K562 (cell line): ENCODE data around the gene GPD1L. TPM values are rescaled to one million over a fixed set of nuclear protein-coding genes. Genes with fewer than 3 reads are reported as not detected.

Source experiments
- ATAC-seq: fragments of 200-7000 bp; cut with Tn5 transposase; 3 replicates; pipeline ENCODE4 v1.9.1; 2020; ENCODE audit warnings: moderate library complexity
- BruUV-seq: library from RNA; stranded (reverse); fragments of 400-500 nt; replicated peaks from 2 replicates; lab custom pipeline; 2021; lab: Mats Ljungman, UMichigan
- CTCF ChIA-PET: fragments of 300-600 bp; formaldehyde crosslinking; extraction: SDS; loops from one replicate; lab custom pipeline; 2021; ENCODE audit warnings: low intra/inter-chr PET ratio; lab: Yijun Ruan, JAX
- POLR2A ChIA-PET: fragments of 300-600, 350-650 bp; sonication (Branson Sonifier 250); formaldehyde crosslinking; extraction: SDS; loops from one replicate; lab custom pipeline; 2021; ENCODE audit warnings: antibody characterized with exemption, inconsistent platforms; lab: Yijun Ruan, JAX
- DNase-seq, 4 experiments: peaks; one replicate each; pipeline versions ENCODE4 v3.0.0 to v3.0.0-alpha.2; 2011 to 2018; ENCODE audit warnings: low spot score in 3 of 4, mixed read lengths in 3 of 4; ENCODE audit errors: extremely low read depth in 1 of 4
- FAIRE-seq: peaks from 2 replicates; lab custom pipeline; 2011; peaks lifted over from hg19 to GRCh38; lab: Jason Lieb, UNC
- H2AFZ ChIP-seq: 2 replicates; pipeline ENCODE4 v1.6.0; 2011; ENCODE audit warnings: low read depth, low read length, control low read depth, inconsistent platforms
- H3K27ac ChIP-seq: fragments of 200-600 bp; 3 replicates; pipeline ENCODE4 v1.8.0; 2011; ENCODE audit warnings: low read depth, mild to moderate bottlenecking, control low read depth, inconsistent platforms, low read length, moderate library complexity, mixed read lengths; ENCODE audit errors: extremely low read depth
- H3K27me3 ChIP-seq, 2 experiments: fragments of 300-600 bp in 1 of 2; 2 replicates in 1 of 2; 3 replicates in 1 of 2; pipeline versions ENCODE4 v1.6.0 to v1.8.0; 2011; ENCODE audit warnings: inconsistent platforms in 2 of 2, low read length in 2 of 2, mild to moderate bottlenecking in 1 of 2, mixed read lengths in 1 of 2, moderate library complexity in 1 of 2; ENCODE audit not compliant: control insufficient read depth in 2 of 2, insufficient read depth in 2 of 2
- H3K36me3 ChIP-seq: fragments of 300-600 bp; 3 replicates; pipeline ENCODE4 v1.8.0; 2011; ENCODE audit warnings: mild to moderate bottlenecking, low read length, inconsistent platforms; ENCODE audit not compliant: control insufficient read depth, insufficient read depth
- H3K4me1 ChIP-seq, 2 experiments: fragments of 200-600 bp in 1 of 2; replicated peaks in 1 of 2; 2 replicates in 1 of 2; 3 replicates in 1 of 2; pipeline versions ENCODE4 v1.5.1 to v1.8.0; 2011; ENCODE audit warnings: inconsistent platforms in 2 of 2, low read length in 2 of 2, mild to moderate bottlenecking in 1 of 2, mixed read lengths in 1 of 2, moderate library complexity in 1 of 2; ENCODE audit not compliant: control insufficient read depth in 2 of 2, insufficient read depth in 2 of 2
- H3K4me2 ChIP-seq: 2 replicates; pipeline ENCODE4 v1.6.1; 2011; ENCODE audit warnings: low read length, control low read depth, inconsistent platforms, mixed read lengths; ENCODE audit not compliant: insufficient read depth
- H3K4me3 ChIP-seq: fragments of 200-600 bp; sonication (generic), shearing (Covaris generic); 2 replicates; pipeline ENCODE4 v1.5.1; 2016; ENCODE audit warnings: control low read depth, inconsistent platforms
- H3K79me2 ChIP-seq: fragments of 200-600 bp; 3 replicates; pipeline ENCODE4 v1.8.0; 2011; ENCODE audit warnings: low read length, inconsistent platforms; ENCODE audit not compliant: control insufficient read depth, insufficient read depth
- H3K9ac ChIP-seq, 2 experiments: 2 replicates each; pipeline versions ENCODE4 v1.6.0 to v1.6.1; 2011; ENCODE audit warnings: low read depth in 2 of 2, low read length in 2 of 2, control low read depth in 1 of 2, inconsistent platforms in 1 of 2, mild to moderate bottlenecking in 1 of 2, mixed read lengths in 1 of 2; ENCODE audit not compliant: insufficient read depth in 1 of 2
- H3K9me1 ChIP-seq: one replicate; pipeline ENCODE4 v1.6.0; 2011; ENCODE audit warnings: inconsistent platforms, mild to moderate bottlenecking, low read length, moderate library complexity; ENCODE audit not compliant: control insufficient read depth, insufficient read depth
- H3K9me3 ChIP-seq: replicated peaks from 2 replicates; pipeline ENCODE4 v1.5.1; 2011; ENCODE audit warnings: low read depth, low read length, inconsistent platforms; ENCODE audit not compliant: control insufficient read depth, insufficient read depth
- H4K20me1 ChIP-seq: replicated peaks from 2 replicates; pipeline ENCODE4 v1.6.1; 2011; ENCODE audit warnings: low read length, inconsistent platforms, mixed read lengths; ENCODE audit not compliant: control insufficient read depth, insufficient read depth
- DACH1 ChIP-seq: fragments of 450-650 bp; IDR thresholded peaks from 2 replicates; pipeline ENCODE4 v1.6.1; 2018; ENCODE audit not compliant: partially characterized antibody
- NFRKB ChIP-seq: fragments of 450-650 bp; IDR thresholded peaks from 2 replicates; pipeline ENCODE4 v1.6.1; 2016; ENCODE audit warnings: low read depth
- RBM15 ChIP-seq: fragments of 200-400 bp; formaldehyde crosslinking; IDR thresholded peaks from 2 replicates; pipeline ENCODE4 v1.6.1; 2018; ENCODE audit warnings: mild to moderate bottlenecking, low read length, moderate library complexity; ENCODE audit not compliant: insufficient read depth
- RERE ChIP-seq: sonication (generic); formaldehyde crosslinking; IDR thresholded peaks from 2 replicates; pipeline ENCODE4 v1.8.0; 2023; ENCODE audit warnings: missing genetic modification reagents, mild to moderate bottlenecking, borderline replicate concordance
- SAFB2 ChIP-seq: fragments of 200-400 bp; formaldehyde crosslinking; IDR thresholded peaks from 2 replicates; pipeline ENCODE4 v1.6.1; 2018; ENCODE audit warnings: borderline replicate concordance, low read length, low read depth, moderate library complexity; ENCODE audit not compliant: severe bottlenecking
- SNRNP70 ChIP-seq: fragments of 200-400 bp; formaldehyde crosslinking; optimal IDR thresholded peaks from 2 replicates; pipeline ENCODE3; 2017; ENCODE audit warnings: low read depth, low read length
- ZBTB49 ChIP-seq: sonication (generic); formaldehyde crosslinking; IDR thresholded peaks from 2 replicates; pipeline ENCODE4 v1.8.0; 2022; ENCODE audit warnings: missing genetic modification reagents, mild to moderate bottlenecking, borderline replicate concordance
- ZC3H4 ChIP-seq: sonication (generic); formaldehyde crosslinking; IDR thresholded peaks from 2 replicates; pipeline ENCODE4 v1.9.0; 2021; ENCODE audit warnings: missing genetic modification reagents, borderline replicate concordance
- ZNF311 ChIP-seq: fragments of 250-450 bp; sonication (Bioruptor Pico); IDR thresholded peaks from 2 replicates; pipeline ENCODE4 v1.4.0; 2020; ENCODE audit warnings: mild to moderate bottlenecking, moderate library complexity
- ZNF445 ChIP-seq: fragments of 250-450 bp; sonication (Bioruptor Pico); IDR thresholded peaks from 2 replicates; pipeline ENCODE4 v1.4.0; 2020; ENCODE audit warnings: low read depth, mild to moderate bottlenecking, moderate library complexity
- ZNF699 ChIP-seq: fragments of 250-450 bp; sonication (Bioruptor Pico); IDR thresholded peaks from 2 replicates; pipeline ENCODE4 v1.8.0; 2021; ENCODE audit warnings: mild to moderate bottlenecking, moderate library complexity; ENCODE audit not compliant: insufficient replicate concordance
- WGBS: fragments of 100-300 bp; shearing (Covaris generic); methylation state at CpG from one replicate; pipeline ENCODE4 v1.1.6; 2016; ENCODE audit warnings: low coverage, mixed read lengths; ENCODE audit not compliant: insufficient coverage; ENCODE audit errors: missing lambda C conversion rate; 5-methylcytosine and 5-hydroxymethylcytosine counted together
- in situ Hi-C: fragments of 300-500 bp; cut with MboI; formaldehyde crosslinking; loops from 4 replicates; pipeline ENCODE4 v1.15.0; 2018; ENCODE audit warnings: inconsistent platforms, mixed read lengths
- intact Hi-C: fragments of 100-400 bp; cut with micrococcal nuclease; formaldehyde crosslinking; loops from 2 replicates; pipeline ENCODE4 v1.14.2; 2022
- polyA plus RNA-seq, 8 experiments: library from polyadenylated mRNA; depleted of rRNA in 4 of 8; stranded (reverse) in 5 of 8; unstranded in 3 of 8; fragments of >200 nt; fragmentation: Nextera tagmentation in 2 of 8; fragmentation: Illumina TruSeq in 1 of 8; extraction: Ambion mirVana in 2 of 8; extraction: Trizol in 1 of 8; gene quantifications; 2 replicates each; pipeline versions ENCODE4 v1.2.1 to v1.2.3, GENCODE V29; 2011 to 2014; ENCODE audit warnings: inconsistent platforms in 1 of 8, missing spikeins in 1 of 8
- total RNA-seq, 7 experiments: library from RNA; depleted of rRNA in 6 of 7; stranded (reverse); fragments of >200 nt in 6 of 7; fragmentation: Illumina TruSeq in 2 of 7; extraction: Trizol in 2 of 7; gene quantifications; 2 replicates each; pipeline versions ENCODE4 v1.2.1 to v1.2.3, GENCODE V29; 2011 to 2021; ENCODE audit warnings: low replicate concordance in 1 of 7

Gene GPD1L
- total and polyA plus RNA-seq, 9 of the 15 experiments (the other 6 are each of a cell fraction or from before 2014, with no cell fraction given) = 1.6 to 17.3 (median 12.3) TPM

DNA sequence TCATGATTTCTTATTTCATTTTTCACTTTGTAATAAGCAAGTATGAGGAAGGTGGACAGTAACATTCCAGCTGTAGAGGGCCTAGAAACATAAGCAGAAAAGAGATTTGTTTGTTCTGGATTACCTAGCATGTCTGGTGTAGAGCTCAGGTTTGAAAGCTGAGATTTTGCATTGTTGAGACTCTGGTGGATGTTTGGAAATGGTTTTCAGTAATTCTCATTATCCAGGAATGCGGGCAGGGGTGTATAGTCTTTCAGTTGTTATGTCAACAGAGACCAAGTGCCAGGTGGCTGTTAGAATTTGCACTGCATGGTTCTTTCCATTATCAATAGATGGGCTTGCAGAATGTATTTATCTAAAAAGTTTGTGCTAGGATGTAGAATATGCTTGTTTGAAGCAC, 10.9 kb downstream of the GPD1L start (continued):
- TF ChIP-seq ZNF699 (CRISPR knock-in tag) = no peak
- no peak for TF ChIP-seq ZC3H4 (CRISPR knock-in tag)
- no peak for TF ChIP-seq SNRNP70
- TF ChIP-seq SAFB2 = no peak

DNA sequence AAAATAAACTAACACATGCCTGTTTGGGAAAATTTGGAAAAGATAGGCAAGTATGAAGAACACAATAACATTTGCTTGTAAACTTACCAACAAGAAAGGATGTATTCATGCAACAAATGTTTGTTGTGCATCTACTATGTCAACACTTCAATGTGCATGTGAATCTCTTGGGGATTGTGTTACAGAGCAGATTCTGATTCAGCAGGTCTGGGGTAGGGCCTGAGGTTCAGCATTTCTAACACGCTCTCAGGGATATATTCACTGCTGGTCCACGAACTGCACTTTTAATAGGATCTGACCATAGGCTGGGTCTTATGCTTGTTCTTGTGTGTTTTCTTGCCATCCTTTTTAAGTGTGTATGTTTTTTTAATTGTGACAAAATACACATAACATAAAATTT, 11.8 kb downstream of the GPD1L start:
- in situ Hi-C loops = no loop called here
- no peak for TF ChIP-seq DACH1
- TF ChIP-seq NFRKB = no peak
- TF ChIP-seq ZNF445 (CRISPR knock-in tag) = no peak
- TF ChIP-seq RBM15 = no peak
- TF ChIP-seq RERE (CRISPR knock-in tag) = no peak
- no peak for TF ChIP-seq ZBTB49 (CRISPR knock-in tag)
- TF ChIP-seq ZNF311 (CRISPR knock-in tag) = no peak

More for the DNA sequence above, 11.8 kb downstream of the GPD1L start:
- 24% methylated on average over 2 of the region's 2 CpGs for WGBS
- CTCF ChIA-PET = no interaction called here
- Histone ChIP-seq H3K27me3 (0 out of 5 replicates have a peak, but pooled peaks cover 0 to 4% of the 10 kb centered on the region in 2 experiments), H3K4me2 (no peak overlapping the region), H3K4me3 (no peak overlapping the region), H3K79me2 (no peaks in the 10 kb centered on the region), H2AFZ (no peak overlapping the region), H3K27ac (no peak overlapping the region), H3K9me1 (no peaks in the 10 kb centered on the region), H3K9ac (no peak overlapping the region), H4K20me1 (no peaks in the 10 kb centered on the region), H3K36me3 (no peaks in the 10 kb centered on the region), H3K4me1 (no peaks in the 10 kb centered on the region), H3K9me3 (no peaks in the 10 kb centered on the region)
- FAIRE-seq (no peak), DNase-seq (no peak), ATAC-seq (no peak)
- POLR2A ChIA-PET = no interaction called here
- intact Hi-C loops = no loop called here
- BruUV-seq = no TSS peak
